GM18520 (cell line): ENCODE measurements around the gene JKAMP.

Experiments
- ATAC-seq: cut with Tn5 transposase; IDR thresholded peaks from one replicate; pipeline ENCODE4 v1.9.1; 2021; ENCODE audit not compliant: unreplicated experiment

Gene JKAMP

GRCh38 chr14:59480166-59480565, 4.2 kb upstream of the JKAMP start:
- ATAC-seq = no peak

- ATAC-seq = no peak
Observed at GRCh38 chr14:59481407-59481806, 2.9 kb upstream of the JKAMP start.

GRCh38 chr14:59481871-59482540, 2.3 kb upstream of the JKAMP start:
- no peak for ATAC-seq

- no peak for ATAC-seq
Observed at GRCh38 chr14:59482541-59483331, 1.6 kb upstream of the JKAMP start.

- no peak for ATAC-seq
Observed at GRCh38 chr14:59483363-59483762, 954 bp upstream of the JKAMP start.

- ATAC-seq = peak; percentile 28
Observed at GRCh38 chr14:59484639-59485175, 390 bp downstream of the JKAMP start.

- ATAC-seq = no peak
Observed at GRCh38 chr14:59490756-59491155, 6.4 kb downstream of the JKAMP start.

GRCh38 chr14:59492384-59492783, 8.1 kb downstream of the JKAMP start:
- ATAC-seq = no peak

GRCh38 chr14:59500732-59501131, 16.4 kb downstream of the JKAMP start:
- ATAC-seq = no peak

- no peak for ATAC-seq
Observed at GRCh38 chr14:59503256-59503655, 18.9 kb downstream of the JKAMP start.

- peak; percentile 55 for ATAC-seq
Observed at GRCh38 chr14:59507063-59507751, 22.9 kb downstream of the JKAMP start.

GRCh38 chr14:59507752-59508103, 23.4 kb downstream of the JKAMP start:
- ATAC-seq = no peak

GRCh38 chr14:59509101-59509500, 24.8 kb downstream of the JKAMP start:
- no peak for ATAC-seq

- ATAC-seq = no peak
Observed at GRCh38 chr14:59510001-59510400, 25.7 kb downstream of the JKAMP start.

GRCh38 chr14:59510966-59511365, 26.6 kb downstream of the JKAMP start:
- ATAC-seq = no peak

- no peak for ATAC-seq
Observed at GRCh38 chr14:59511916-59512575, 27.7 kb downstream of the JKAMP start.

- no peak for ATAC-seq
Observed at GRCh38 chr14:59520224-59520623, 35.9 kb downstream of the JKAMP start.

- ATAC-seq = no peak
Observed at GRCh38 chr14:59529189-59529588, 44.9 kb downstream of the JKAMP start.

GRCh38 chr14:59530349-59530748, 46.0 kb downstream of the JKAMP start:
- ATAC-seq = no peak

GRCh38 chr14:59532419-59532818, 48.1 kb downstream of the JKAMP start:
- no peak for ATAC-seq

GRCh38 chr14:59534361-59534987, 50.2 kb downstream of the JKAMP start:
- no peak for ATAC-seq
